MCF 10A (cell line): ENCODE results near the gene MAEA. TPM values are rescaled to one million over a fixed set of nuclear protein-coding genes. Genes with fewer than 3 reads are reported as not detected.

Experiments
- BruUV-seq: library from RNA; stranded (reverse); fragments of 400-500 nt; replicated peaks from 2 replicates; lab custom pipeline; 2021; lab: Mats Ljungman, UMichigan
- CTCF ChIA-PET: fragments of 300-600 bp; sonication (Branson Sonifier 250); formaldehyde crosslinking; extraction: SDS; loops from one replicate; lab custom pipeline; 2021; ENCODE audit warnings: antibody characterized with exemption, inconsistent platforms; lab: Yijun Ruan, JAX
- POLR2A ChIA-PET: fragments of 300-600, 350-650 bp; sonication (Branson Sonifier 250); formaldehyde crosslinking; extraction: SDS; loops from one replicate; lab custom pipeline; 2020; ENCODE audit warnings: antibody characterized with exemption, inconsistent platforms; lab: Yijun Ruan, JAX
- DNase-seq: peaks from one replicate; pipeline ENCODE4 v3.0.0-alpha.2; 2018; ENCODE audit not compliant: unreplicated experiment
- H3K27ac Mint-ChIP-seq: one replicate; pipeline ENCODE4 v1.8.0; 2022; ENCODE audit warnings: mild to moderate bottlenecking, low read depth, mixed read lengths; ENCODE audit not compliant: unreplicated experiment
- H3K27me3 Mint-ChIP-seq: one replicate; pipeline ENCODE4 v1.8.0; 2022; ENCODE audit warnings: mixed read lengths; ENCODE audit not compliant: insufficient read depth, unreplicated experiment
- H3K36me3 Mint-ChIP-seq: one replicate; pipeline ENCODE4 v1.8.0; 2022; ENCODE audit warnings: mild to moderate bottlenecking, moderate library complexity, mixed read lengths; ENCODE audit not compliant: insufficient read depth, unreplicated experiment
- H3K4me1 Mint-ChIP-seq: one replicate; pipeline ENCODE4 v1.8.0; 2022; ENCODE audit warnings: mixed read lengths; ENCODE audit not compliant: insufficient read depth, unreplicated experiment
- H3K4me3 Mint-ChIP-seq: one replicate; pipeline ENCODE4 v1.8.0; 2022; ENCODE audit warnings: mild to moderate bottlenecking, moderate library complexity, mixed read lengths; ENCODE audit not compliant: unreplicated experiment
- H3K9me3 Mint-ChIP-seq: one replicate; pipeline ENCODE4 v1.8.0; 2022; ENCODE audit warnings: mixed read lengths; ENCODE audit not compliant: unreplicated experiment
- CTCF ChIP-seq: fragments of 200-600 bp; IDR thresholded peaks from one replicate; pipeline ENCODE4 v1.8.0; 2022; ENCODE audit warnings: antibody characterized with exemption, mild to moderate bottlenecking; ENCODE audit not compliant: unreplicated experiment
- intact Hi-C: fragments of 100-400 bp; cut with micrococcal nuclease; formaldehyde crosslinking; loops from 2 replicates; pipeline ENCODE4 v1.14.1; 2022
- total RNA-seq: library from RNA; stranded (reverse); gene quantifications from 2 replicates; pipeline ENCODE4 v1.2.3, GENCODE V29; 2022

MAEA gene
- total RNA-seq, 1 experiment from 2014 or later = 89.6 TPM

DNA sequence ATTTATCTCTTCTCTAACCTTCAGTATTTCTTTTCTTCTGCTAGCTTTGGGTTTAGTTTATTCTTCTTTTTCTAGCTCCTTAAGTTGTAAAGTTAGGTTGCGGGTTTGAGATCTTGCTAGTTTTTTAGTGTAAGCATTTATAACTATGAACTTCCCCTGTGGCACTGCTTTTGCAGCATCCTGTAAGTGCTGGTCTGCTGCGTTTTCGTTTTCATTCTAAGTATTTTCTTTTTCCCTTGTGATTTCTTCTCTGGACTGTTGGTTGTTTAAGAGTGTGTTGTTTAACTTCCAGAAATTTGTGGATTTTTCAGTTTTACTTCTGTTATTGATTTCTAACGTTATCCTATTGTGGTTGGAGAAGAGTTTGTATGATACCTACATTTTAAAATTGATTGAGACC, 29.7 kb upstream of the MAEA start:
- H3K27ac Mint-ChIP-seq = no peak overlapping the region
- H3K27me3 Mint-ChIP-seq = peaks cover 15% of the 10 kb centered on the region
- ChIA-PET CTCF (interaction anchor here (1.4 kb wide), 1 partner anchor 94 kb away, joined by 5 read pairs; no protein-coding TSS in a partner anchor), POLR2A (interaction anchor here (0.6 kb wide), 1 partner anchor 413 kb away, joined by 3 read pairs; no protein-coding TSS in a partner anchor)
- H3K4me1 Mint-ChIP-seq = peaks cover 1% of the 10 kb centered on the region
- H3K36me3 Mint-ChIP-seq = no peaks in the 10 kb centered on the region
- no peak for TF ChIP-seq CTCF
- no peak for DNase-seq
- intact Hi-C loops = no loop called here
- H3K9me3 Mint-ChIP-seq = peaks cover 28% of the 10 kb centered on the region
- no TSS peak for BruUV-seq
- no peak overlapping the region for H3K4me3 Mint-ChIP-seq

DNA sequence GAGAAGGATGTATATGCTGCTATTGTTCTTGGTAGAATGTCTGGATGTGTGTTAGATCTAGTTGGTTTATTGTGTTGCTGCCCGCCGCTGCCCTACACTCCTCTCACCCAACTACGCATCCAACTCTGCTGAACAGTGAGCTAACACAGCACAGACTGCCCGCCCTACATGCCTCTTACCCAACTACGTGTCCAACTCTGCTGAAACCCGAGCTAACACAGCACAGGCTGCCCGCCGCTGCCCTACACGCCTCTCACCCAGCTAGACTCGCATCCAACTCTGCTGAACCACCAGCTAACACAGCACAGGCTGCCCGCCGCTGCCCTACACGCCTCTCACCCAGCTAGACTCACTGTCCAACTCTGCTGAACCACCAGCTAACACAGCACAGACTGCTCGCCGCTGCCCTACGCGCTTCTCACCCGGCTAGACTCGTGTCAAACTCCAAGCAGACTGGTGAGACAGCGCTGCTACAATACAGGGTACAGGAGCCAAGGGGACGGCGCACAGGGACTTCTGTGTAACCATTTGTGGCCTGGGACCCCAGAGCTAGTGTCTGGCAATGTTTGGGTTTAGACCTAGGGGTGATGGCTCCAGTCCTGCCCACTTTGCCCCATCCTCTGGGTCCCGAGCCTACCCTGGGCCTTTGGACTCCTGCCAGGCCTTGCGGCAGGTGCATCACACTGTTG, 29.1 kb upstream of the MAEA start:
- POLR2A ChIA-PET = interaction anchor here (0.9 kb wide), 1 partner anchor 129 kb away, joined by 3 read pairs; no protein-coding TSS in a partner anchor
- intact Hi-C loops = no loop called here
- DNase-seq = no peak
- Mint-ChIP-seq H3K9me3 (peaks cover 25% of the 10 kb centered on the region), H3K4me3 (no peak overlapping the region), H3K36me3 (no peaks in the 10 kb centered on the region), H3K27me3 (peaks cover 15% of the 10 kb centered on the region), H3K4me1 (no peaks in the 10 kb centered on the region), H3K27ac (no peak overlapping the region)
- BruUV-seq = no TSS peak
- no peak for TF ChIP-seq CTCF
- CTCF ChIA-PET = interaction anchor here (0.9 to 1.4 kb wide), 2 partner anchors 94 to 130 kb away, joined by 4 to 5 read pairs; no protein-coding TSS in a partner anchor

DNA sequence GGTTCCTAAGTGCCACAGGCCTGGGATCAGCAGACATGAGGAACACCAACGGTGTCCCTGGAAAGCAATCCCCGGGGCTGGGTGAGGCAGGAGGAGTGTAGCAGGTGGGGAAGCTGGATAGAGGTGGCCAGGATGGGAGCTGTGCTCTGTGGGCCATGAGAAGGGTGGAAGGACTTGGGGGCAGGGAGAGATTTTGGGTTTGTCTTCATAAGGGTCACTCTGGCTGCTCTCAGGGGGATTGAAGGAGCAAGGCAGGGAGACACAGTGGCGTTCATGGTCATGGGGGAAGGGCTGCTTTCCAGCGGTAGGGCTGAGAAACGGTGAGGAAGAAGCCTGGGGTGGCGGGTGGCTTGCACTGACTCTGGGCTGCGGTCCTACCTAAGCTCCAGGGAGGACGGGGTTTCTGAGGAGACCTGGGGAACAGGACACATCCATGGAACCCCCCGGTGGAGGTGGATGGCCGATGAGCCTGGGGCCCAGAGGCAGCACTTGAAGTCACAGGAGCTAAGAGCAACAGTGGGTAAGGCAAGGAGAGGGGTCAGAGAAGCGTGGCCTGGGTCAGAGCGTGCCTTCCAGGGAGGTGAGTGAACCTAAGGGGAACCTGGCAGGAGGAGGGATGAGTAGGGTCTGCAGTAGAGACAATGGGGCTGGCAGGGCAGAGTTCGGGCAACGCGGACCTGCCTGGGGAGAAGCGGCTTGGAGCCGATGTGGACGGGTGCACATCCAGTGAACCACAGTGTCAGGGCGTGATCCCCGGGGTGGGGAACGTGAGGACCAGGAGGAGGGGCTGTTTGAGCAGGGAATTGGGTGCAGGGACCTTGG, 28.4 kb upstream of the MAEA start:
- H3K36me3 Mint-ChIP-seq = no peaks in the 10 kb centered on the region
- H3K27me3 Mint-ChIP-seq = peaks cover 15% of the 10 kb centered on the region
- H3K9me3 Mint-ChIP-seq = peaks cover 17% of the 10 kb centered on the region
- H3K27ac Mint-ChIP-seq = no peak overlapping the region
- no peak overlapping the region for H3K4me3 Mint-ChIP-seq
- no peak for DNase-seq
- CTCF ChIA-PET = interaction anchor here (0.9 kb wide), 1 partner anchor 131 kb away, joined by 4 read pairs; no protein-coding TSS in a partner anchor
- H3K4me1 Mint-ChIP-seq = no peaks in the 10 kb centered on the region
- POLR2A ChIA-PET = interaction anchor here (0.9 kb wide), 1 partner anchor 130 kb away, joined by 3 read pairs; no protein-coding TSS in a partner anchor
- no TSS peak for BruUV-seq
- TF ChIP-seq CTCF = no peak
- intact Hi-C loops = no loop called here

DNA sequence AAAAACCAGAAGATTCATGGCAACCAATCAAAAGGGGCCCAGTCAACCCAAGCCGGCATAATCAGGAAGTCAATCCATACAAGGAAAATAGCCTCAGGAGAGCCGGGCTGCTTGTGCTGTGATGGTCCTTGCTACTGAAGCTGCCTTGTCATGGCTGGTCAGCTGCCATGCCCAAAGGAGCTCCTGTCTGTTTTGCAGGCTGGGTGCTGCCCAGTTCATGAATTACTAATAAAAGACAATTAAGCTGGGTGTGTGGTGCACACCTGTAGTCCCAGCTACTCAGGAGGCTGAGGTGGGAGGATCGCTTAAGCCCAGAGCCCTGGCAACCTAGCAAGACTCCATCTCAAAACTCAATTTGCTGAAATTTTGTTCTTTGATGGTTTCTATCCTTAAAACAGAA, 24.7 kb upstream of the MAEA start:
- Mint-ChIP-seq H3K36me3 (no peaks in the 10 kb centered on the region), H3K4me1 (no peaks in the 10 kb centered on the region), H3K4me3 (no peak overlapping the region), H3K27ac (no peak overlapping the region), H3K27me3 (peaks cover 15% of the 10 kb centered on the region), H3K9me3 (peaks cover 5% of the 10 kb centered on the region)
- BruUV-seq = no TSS peak
- no peak for DNase-seq
- intact Hi-C loops = no loop called here
- CTCF ChIA-PET = interaction anchor here (1.1 to 1.6 kb wide), 3 partner anchors 68 to 134 kb away, joined by 3 to 8 read pairs (median 7); no protein-coding TSS in a partner anchor
- TF ChIP-seq CTCF = no peak
- POLR2A ChIA-PET = interaction anchor here (0.6 kb wide), 1 partner anchor 87 kb away, joined by 3 read pairs; no protein-coding TSS in a partner anchor
